CD14-positive monocyte (primary cell): Measurements from ENCODE around the gene DNAH1. TPM values are rescaled to one million over a fixed set of nuclear protein-coding genes. Genes with fewer than 3 reads are reported as not detected.
"Not testable (repeated sequence)": the region's sequence is repeated elsewhere in the genome, so short reads cannot be mapped to it uniquely, and the experiment has no call there.

Source experiments
- DNase-seq, 3 donors: peaks; one replicate each; pipeline ENCODE4 v3.0.0-alpha.2; 2011 to 2022
- H2AFZ ChIP-seq: 2 replicates; pipeline ENCODE4 v1.6.0; 2012; ENCODE audit warnings: mild to moderate bottlenecking, low read depth, low read length, inconsistent platforms; ENCODE audit not compliant: insufficient read depth, poor library complexity, severe bottlenecking
- H3K27ac ChIP-seq, 2 donors: 1 replicate in 1 of 2; 2 replicates in 1 of 2; pipeline ENCODE4 v1.5.1; 2012 to 2013; ENCODE audit warnings: low read length in 2 of 2, control low read depth in 1 of 2, inconsistent platforms in 1 of 2, low read depth in 1 of 2, mild to moderate bottlenecking in 1 of 2
- H3K27me3 ChIP-seq, 2 donors: one replicate each; pipeline versions ENCODE4 v1.6.0 to v1.6.1; 2011 to 2013; ENCODE audit warnings: low read length in 2 of 2; ENCODE audit not compliant: control insufficient read depth in 2 of 2, insufficient read depth in 2 of 2
- H3K36me3 ChIP-seq, 2 donors: replicated peaks in 1 of 2; 1 replicate in 1 of 2; 2 replicates in 1 of 2; pipeline versions ENCODE4 v1.5.1 to v1.6.1; 2012 to 2013; ENCODE audit warnings: low read length in 2 of 2, control low read depth in 1 of 2, inconsistent platforms in 1 of 2, mild to moderate bottlenecking in 1 of 2; ENCODE audit not compliant: insufficient read depth in 2 of 2, control insufficient read depth in 1 of 2
- H3K4me1 ChIP-seq, 2 donors: 1 replicate in 1 of 2; 2 replicates in 1 of 2; pipeline versions ENCODE4 v1.5.1 to v1.6.1; 2012 to 2013; ENCODE audit warnings: low read length in 2 of 2, control low read depth in 1 of 2, inconsistent platforms in 1 of 2, mild to moderate bottlenecking in 1 of 2, moderate library complexity in 1 of 2; ENCODE audit not compliant: insufficient read depth in 2 of 2, control insufficient read depth in 1 of 2
- H3K4me2 ChIP-seq: replicated peaks from 2 replicates; pipeline ENCODE3; 2012; ENCODE audit warnings: low read length, moderate library complexity, mild to moderate bottlenecking; ENCODE audit not compliant: poor library complexity, severe bottlenecking; ENCODE audit errors: extremely low read depth
- H3K4me3 ChIP-seq, 3 experiments: fragments of 200-600 bp in 1 of 3; sonication (generic) in 1 of 3; replicated peaks in 1 of 3; 1 replicate in 2 of 3; 2 replicates in 1 of 3; pipeline ENCODE4 v1.5.1; 2011 to 2013; ENCODE audit warnings: low read length in 3 of 3, mild to moderate bottlenecking in 3 of 3, control low read depth in 2 of 3, low read depth in 2 of 3, inconsistent platforms in 1 of 3, moderate library complexity in 1 of 3
- H3K79me2 ChIP-seq: 2 replicates; pipeline ENCODE4 v1.6.0; 2012; ENCODE audit warnings: mild to moderate bottlenecking, control low read depth, inconsistent platforms, low read length, moderate library complexity; ENCODE audit not compliant: insufficient read depth
- H3K9ac ChIP-seq: 2 replicates; pipeline ENCODE4 v1.6.0; 2017; ENCODE audit warnings: low read length, mild to moderate bottlenecking; ENCODE audit not compliant: insufficient read depth, poor library complexity, severe bottlenecking
- H3K9me3 ChIP-seq, 2 donors: replicated peaks in 1 of 2; 1 replicate in 1 of 2; 2 replicates in 1 of 2; pipeline versions ENCODE4 v1.5.1 to v1.6.1; 2012 to 2013; ENCODE audit warnings: low read length in 2 of 2, control low read depth in 1 of 2; ENCODE audit not compliant: control insufficient read depth in 1 of 2, insufficient read depth in 1 of 2
- H4K20me1 ChIP-seq: 2 replicates; pipeline ENCODE4 v1.6.0; 2012; ENCODE audit warnings: mild to moderate bottlenecking, low read length, control low read depth, moderate library complexity; ENCODE audit not compliant: insufficient read depth
- H3K27ac Mint-ChIP-seq, 7 donors: one replicate each; pipeline ENCODE4 v1.8.0; 2020; ENCODE audit warnings: mild to moderate bottlenecking in 7 of 7, mixed read lengths in 7 of 7, moderate library complexity in 6 of 7, inconsistent platforms in 2 of 7
- H3K27me3 Mint-ChIP-seq, 3 donors: one replicate each; pipeline ENCODE4 v1.8.0; 2021 to 2022; ENCODE audit warnings: low read depth in 3 of 3, mild to moderate bottlenecking in 3 of 3, mixed read lengths in 3 of 3, moderate library complexity in 3 of 3, inconsistent platforms in 1 of 3
- H3K36me3 Mint-ChIP-seq, 2 donors: one replicate each; pipeline ENCODE4 v1.8.0; 2020; ENCODE audit warnings: mixed read lengths in 2 of 2, inconsistent platforms in 1 of 2, mild to moderate bottlenecking in 1 of 2
- H3K4me1 Mint-ChIP-seq: one replicate; pipeline ENCODE4 v1.8.0; 2020; ENCODE audit warnings: mild to moderate bottlenecking, mixed read lengths
- H3K4me3 Mint-ChIP-seq, 2 donors: one replicate each; pipeline ENCODE4 v1.8.0; 2020; ENCODE audit warnings: mild to moderate bottlenecking in 2 of 2, mixed read lengths in 2 of 2, moderate library complexity in 1 of 2
- H3K9me3 Mint-ChIP-seq, 7 donors: one replicate each; pipeline ENCODE4 v1.8.0; 2020 to 2022; ENCODE audit warnings: mixed read lengths in 7 of 7, mild to moderate bottlenecking in 6 of 7, moderate library complexity in 6 of 7, inconsistent platforms in 2 of 7
- WGBS: methylation state at CpG from one replicate; pipeline ENCODE4 v1.1.5; 2013; ENCODE audit warnings: missing lambda C conversion rate; ENCODE audit not compliant: insufficient coverage; 5-methylcytosine and 5-hydroxymethylcytosine counted together
- intact Hi-C, 2 donors: fragments of 100-400 bp; cut with micrococcal nuclease; formaldehyde crosslinking; loops; one replicate each; pipeline versions ENCODE4 v1.15.0 to v1.15.1; 2023
- polyA plus RNA-seq, 3 donors: library from polyadenylated mRNA; depleted of rRNA in 1 of 3; unstranded in 2 of 3; stranded (reverse) in 1 of 3; fragments of 300-500 nt in 2 of 3; fragments of >200 nt in 1 of 3; fragmentation: Illumina TruSeq in 2 of 3; gene quantifications; 1 replicate in 2 of 3; 2 replicates in 1 of 3; pipeline ENCODE4 v1.2.3, GENCODE V29; 2012 to 2021
- TF ChIP-seq, protein P1 (sequence below): fragments of 200-600 bp; IDR thresholded peaks from one replicate; pipeline ENCODE4 v1.8.0; 2022; ENCODE audit warnings: antibody characterized with exemption, mild to moderate bottlenecking

DNAH1 gene
- polyA plus RNA-seq, 3 donors, result 0.15 to 47.0 (median 0.25) TPM

- Histone ChIP-seq H3K36me3 (peaks cover 25 to 59% of the 10 kb centered on the region in 2 donors), H3K79me2 (peaks cover 100% of the 10 kb centered on the region), H3K4me2 (no peak overlapping the region), H3K27ac (peak overlapping the region in 1 of 2 donors; percentile 59), H3K9ac (no peak overlapping the region), H3K4me3 (no peak overlapping the region), H3K9me3 (no peaks in the 10 kb centered on the region), H2AFZ (no peak overlapping the region), H4K20me1 (peaks cover 96% of the 10 kb centered on the region), H3K4me1 (peaks cover 51 to 79% of the 10 kb centered on the region in 2 donors), H3K27me3 (no peaks in the 10 kb centered on the region)
- Mint-ChIP-seq H3K4me1 (peaks cover 75% of the 10 kb centered on the region), H3K27ac (peak overlapping the region in 5 of 7 donors; percentile 33 to 74 (median 61)), H3K27me3 (no peaks in the 10 kb centered on the region), H3K9me3 (no peaks in the 10 kb centered on the region), H3K36me3 (peaks cover 39 to 68% of the 10 kb centered on the region in 2 donors), H3K4me3 (no peak overlapping the region)
- TF ChIP-seq, protein P1, sequence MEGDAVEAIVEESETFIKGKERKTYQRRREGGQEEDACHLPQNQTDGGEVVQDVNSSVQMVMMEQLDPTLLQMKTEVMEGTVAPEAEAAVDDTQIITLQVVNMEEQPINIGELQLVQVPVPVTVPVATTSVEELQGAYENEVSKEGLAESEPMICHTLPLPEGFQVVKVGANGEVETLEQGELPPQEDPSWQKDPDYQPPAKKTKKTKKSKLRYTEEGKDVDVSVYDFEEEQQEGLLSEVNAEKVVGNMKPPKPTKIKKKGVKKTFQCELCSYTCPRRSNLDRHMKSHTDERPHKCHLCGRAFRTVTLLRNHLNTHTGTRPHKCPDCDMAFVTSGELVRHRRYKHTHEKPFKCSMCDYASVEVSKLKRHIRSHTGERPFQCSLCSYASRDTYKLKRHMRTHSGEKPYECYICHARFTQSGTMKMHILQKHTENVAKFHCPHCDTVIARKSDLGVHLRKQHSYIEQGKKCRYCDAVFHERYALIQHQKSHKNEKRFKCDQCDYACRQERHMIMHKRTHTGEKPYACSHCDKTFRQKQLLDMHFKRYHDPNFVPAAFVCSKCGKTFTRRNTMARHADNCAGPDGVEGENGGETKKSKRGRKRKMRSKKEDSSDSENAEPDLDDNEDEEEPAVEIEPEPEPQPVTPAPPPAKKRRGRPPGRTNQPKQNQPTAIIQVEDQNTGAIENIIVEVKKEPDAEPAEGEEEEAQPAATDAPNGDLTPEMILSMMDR, result no peak
- DNase-seq, result no peak
- intact Hi-C loops, result no loop called here
- no CpG with 5 or more reads among the region's 3 CpGs for WGBS
Measured at GRCh38 chr3:52272831-52273230, 43.3 kb upstream of the DNAH1 start.

GRCh38 chr3:52274781-52275180, 41.3 kb upstream of the DNAH1 start:
- H3K27me3 Mint-ChIP-seq, H3K9ac ChIP-seq, DNase-seq, H3K4me2 ChIP-seq, H3K9me3 Mint-ChIP-seq, H3K4me3 ChIP-seq, H3K27me3 ChIP-seq, H3K9me3 ChIP-seq, H3K4me3 Mint-ChIP-seq, H2AFZ ChIP-seq: not testable (repeated sequence)
- peak overlapping the region in 2 of 7 donors; percentile 80 to 82 for H3K27ac Mint-ChIP-seq
- H3K4me1 Mint-ChIP-seq, result peaks cover 77% of the 10 kb centered on the region
- Histone ChIP-seq H3K36me3 (peaks cover 12 to 44% of the 10 kb centered on the region in 2 donors), H3K79me2 (peaks cover 92% of the 10 kb centered on the region), H3K27ac (peak overlapping the region in 1 of 2 donors; percentile 59), H3K4me1 (peaks cover 49 to 79% of the 10 kb centered on the region in 2 donors), H4K20me1 (peaks cover 77% of the 10 kb centered on the region)
- intact Hi-C loops, result loop anchor here (5.0 kb wide), 1 partner anchor 32 kb away; no protein-coding TSS in a partner anchor
- 95% methylated on average over 14 of the region's 18 CpGs for WGBS
- peaks cover 27 to 51% of the 10 kb centered on the region in 2 donors for H3K36me3 Mint-ChIP-seq
